Smooth muscle cell of the brain vasculature (primary cell): Measurements from ENCODE around the gene LRP4.

Experiments used
- DNase-seq: peaks from one replicate; pipeline ENCODE4 v3.0.0-alpha.2; 2012; ENCODE audit warnings: low read depth, low spot score

LRP4 gene

DNA sequence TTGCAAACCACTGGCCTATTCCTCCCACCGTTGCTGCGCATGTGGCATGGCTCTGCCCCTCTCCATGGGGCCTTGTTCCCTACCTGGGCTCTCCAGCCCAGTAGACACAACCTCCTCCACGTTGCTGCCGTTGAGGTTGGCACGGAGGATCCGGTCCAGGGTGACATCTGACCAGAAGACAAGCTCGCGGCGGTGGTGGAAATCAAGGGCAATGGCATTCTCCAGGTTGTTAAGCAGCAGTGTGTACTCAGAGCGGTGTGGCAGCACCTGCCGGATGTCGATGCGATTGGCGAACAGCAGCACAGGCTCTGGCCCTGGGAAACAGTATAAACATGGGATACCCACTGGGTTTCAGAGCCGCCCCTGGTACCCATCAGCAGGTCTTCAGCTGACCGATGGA lies 23.8 kb downstream of the LRP4 start:
- no peak for DNase-seq

- no peak for DNase-seq
Measured at GRCh38 chr11:46892838-46893237, 25.5 kb downstream of the LRP4 start.

DNA sequence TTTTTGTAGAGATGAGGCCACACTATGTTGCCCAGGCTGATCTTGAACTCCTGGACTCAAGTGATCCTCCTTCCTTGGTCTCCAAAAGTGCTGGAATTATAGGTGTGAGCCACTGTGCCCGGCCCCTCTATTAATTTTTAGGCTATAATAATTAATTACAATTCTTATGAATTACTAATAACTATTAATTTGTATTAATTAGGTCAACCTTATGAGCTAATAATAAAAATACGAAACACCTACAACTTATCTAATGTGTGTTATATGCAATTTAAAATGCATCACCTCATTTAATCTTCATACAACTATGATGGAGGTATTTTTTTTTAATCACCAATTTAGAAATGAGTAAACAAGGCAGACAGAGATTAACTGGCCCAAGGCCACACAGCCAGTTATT lies 26.2 kb downstream of the LRP4 start:
- no peak for DNase-seq

GRCh38 chr11:46890665-46891064 lies 27.7 kb downstream of the LRP4 start:
- no peak for DNase-seq

DNA sequence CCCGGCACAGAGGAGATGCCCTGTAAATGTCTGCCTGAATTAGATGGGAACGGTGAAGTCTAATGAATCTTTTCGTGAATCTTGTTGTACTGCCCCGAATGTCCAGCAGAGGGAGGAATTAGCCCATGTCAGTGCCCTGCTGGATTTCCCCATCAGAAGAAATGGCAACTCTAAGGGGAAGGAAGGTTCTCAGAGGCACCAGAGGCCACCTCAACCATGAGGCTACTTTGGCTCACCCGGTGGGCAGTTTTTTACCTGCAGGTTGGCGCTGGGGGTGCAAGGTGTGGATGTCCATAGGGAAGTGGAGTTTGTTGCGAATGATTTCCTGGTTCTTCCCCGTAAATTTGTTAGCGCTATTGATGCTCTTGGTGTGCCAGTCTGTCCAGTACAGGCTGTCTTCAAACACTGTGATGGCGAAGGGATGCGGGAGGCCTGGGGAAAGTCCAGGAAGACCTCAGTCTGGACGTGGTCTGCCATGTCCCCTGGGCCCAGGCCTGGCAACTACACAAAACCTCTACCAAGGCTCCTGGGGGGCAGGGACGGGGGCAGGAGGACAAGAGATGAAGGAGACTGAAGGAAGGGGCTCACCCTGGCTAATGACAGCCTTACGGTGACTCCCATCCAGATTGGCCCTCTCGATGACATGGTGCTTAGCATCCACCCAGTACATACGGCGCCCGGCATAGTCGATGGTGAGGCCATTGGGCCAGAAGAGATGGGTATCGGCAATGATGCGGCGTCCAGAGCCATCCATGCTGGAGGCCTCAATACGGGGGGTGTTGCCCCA lies 28.5 kb downstream of the LRP4 start:
- peak; percentile 53 for DNase-seq

GRCh38 chr11:46889251-46889650 lies 29.1 kb downstream of the LRP4 start:
- DNase-seq = no peak

- no peak for DNase-seq
Measured at GRCh38 chr11:46888636-46889035, 29.7 kb downstream of the LRP4 start.

GRCh38 chr11:46886211-46886610 lies 32.1 kb downstream of the LRP4 start:
- no peak for DNase-seq

DNA sequence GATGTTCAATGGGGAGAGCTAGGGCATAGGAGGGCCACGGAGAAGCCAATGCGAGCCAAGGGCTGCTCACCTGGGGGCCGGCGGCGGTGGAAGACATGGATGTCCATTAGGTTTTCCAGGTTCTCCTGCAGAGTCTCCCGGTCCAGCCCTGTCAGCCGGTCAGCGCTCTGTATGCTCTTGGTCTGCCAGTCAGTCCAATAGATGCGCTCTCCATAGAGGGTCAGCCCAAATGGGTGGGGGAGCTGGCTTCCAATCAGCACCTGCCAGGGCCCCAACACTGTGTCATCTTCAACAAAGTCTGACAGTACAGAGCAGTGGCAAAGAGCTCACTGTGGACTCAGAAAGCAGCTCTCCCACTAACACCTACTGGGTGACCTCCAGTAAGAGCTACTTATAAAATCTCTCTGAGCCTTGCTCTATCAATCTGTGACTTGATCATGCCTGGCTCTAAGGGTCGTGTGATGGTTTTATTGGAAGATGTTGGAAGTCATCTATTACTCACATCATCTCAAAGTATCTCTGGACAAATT lies 39.2 kb downstream of the LRP4 start:
- no peak for DNase-seq

- no peak for DNase-seq
Measured at GRCh38 chr11:46877580-46877979, 40.8 kb downstream of the LRP4 start.

- no peak for DNase-seq
Measured at GRCh38 chr11:46876471-46876870, 41.9 kb downstream of the LRP4 start.

DNA sequence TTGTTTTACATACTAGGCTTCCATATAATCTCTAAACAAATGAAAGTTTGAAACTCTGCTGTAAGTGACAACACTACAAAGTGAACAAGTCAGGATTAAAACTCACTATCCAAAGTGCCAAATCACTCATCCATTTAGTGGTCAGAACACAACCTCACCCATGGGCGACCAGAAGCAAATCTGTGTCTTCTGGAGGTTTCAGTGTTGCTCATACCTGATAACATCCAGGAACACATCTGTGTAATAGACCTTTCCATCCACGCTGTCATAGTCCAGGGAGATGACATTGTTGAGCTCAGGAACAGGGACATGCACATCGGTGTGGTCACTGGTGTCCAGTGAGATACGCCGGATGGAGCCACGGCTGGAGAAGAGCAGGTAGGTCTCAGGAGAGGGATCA lies 43.8 kb downstream of the LRP4 start:
- DNase-seq = no peak

DNA sequence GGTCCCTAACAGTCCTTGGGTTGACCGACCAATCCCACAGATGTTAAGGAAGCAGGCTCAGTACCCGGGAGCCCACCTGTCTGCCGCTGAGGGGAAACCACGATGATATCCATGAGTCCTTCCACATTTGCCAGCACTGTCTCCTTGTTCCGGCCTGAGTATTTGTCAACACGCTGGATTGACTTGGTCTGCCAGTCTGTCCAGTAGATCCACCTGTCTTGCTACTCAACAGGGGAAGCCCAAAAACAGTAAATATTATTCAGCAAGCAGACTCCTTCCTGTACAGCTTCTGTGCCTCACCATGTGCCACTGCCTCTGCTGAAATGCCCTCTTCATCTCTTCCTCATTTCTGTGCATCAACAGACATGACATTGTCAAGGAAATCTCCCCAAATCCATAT lies 49.4 kb downstream of the LRP4 start:
- DNase-seq = no peak

- DNase-seq = no peak
Measured at GRCh38 chr11:46865340-46865739, 53.0 kb downstream of the LRP4 start.

DNA sequence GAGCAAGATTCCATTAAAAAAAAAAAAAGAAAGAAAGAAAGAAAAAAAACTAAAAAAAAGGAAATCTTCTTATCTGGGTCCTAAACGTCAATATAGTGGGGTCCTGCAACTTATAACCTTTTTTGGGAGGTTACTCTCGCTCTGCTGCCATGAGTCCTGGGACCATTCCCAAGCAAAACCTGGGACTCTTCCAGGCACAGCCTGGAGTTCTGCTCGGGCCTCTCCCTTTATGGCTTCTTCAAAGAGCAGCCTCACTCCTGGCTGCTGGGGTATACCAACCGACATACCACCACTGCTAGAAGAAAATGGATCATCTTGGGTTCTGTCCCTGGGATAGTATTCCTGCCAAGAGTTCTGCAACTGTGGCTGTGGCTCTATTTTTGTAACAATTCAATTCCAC lies 58.1 kb downstream of the LRP4 start:
- DNase-seq = no peak

- no peak for DNase-seq
Measured at GRCh38 chr11:46858920-46859546, 59.3 kb downstream of the LRP4 start.

DNA sequence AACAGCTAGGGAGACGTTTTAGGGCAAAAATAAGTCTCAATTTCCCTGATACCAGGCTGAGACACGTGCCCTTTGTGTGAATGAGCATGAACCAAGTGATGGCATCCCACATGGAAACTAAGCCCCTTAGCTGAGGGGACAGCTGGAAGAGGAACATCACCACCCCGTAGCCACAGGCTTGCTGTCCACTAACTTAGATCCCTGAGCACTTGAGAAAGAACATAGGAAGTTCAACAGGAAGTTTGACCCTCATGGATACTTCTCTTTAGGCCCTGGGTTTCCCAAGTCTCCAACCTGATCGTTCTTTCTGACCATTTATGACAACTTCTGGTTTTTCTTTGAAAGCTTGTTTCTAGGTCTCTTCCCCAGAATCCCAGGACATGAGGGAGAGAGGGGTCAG lies 60.7 kb downstream of the LRP4 start:
- DNase-seq = no peak

DNA sequence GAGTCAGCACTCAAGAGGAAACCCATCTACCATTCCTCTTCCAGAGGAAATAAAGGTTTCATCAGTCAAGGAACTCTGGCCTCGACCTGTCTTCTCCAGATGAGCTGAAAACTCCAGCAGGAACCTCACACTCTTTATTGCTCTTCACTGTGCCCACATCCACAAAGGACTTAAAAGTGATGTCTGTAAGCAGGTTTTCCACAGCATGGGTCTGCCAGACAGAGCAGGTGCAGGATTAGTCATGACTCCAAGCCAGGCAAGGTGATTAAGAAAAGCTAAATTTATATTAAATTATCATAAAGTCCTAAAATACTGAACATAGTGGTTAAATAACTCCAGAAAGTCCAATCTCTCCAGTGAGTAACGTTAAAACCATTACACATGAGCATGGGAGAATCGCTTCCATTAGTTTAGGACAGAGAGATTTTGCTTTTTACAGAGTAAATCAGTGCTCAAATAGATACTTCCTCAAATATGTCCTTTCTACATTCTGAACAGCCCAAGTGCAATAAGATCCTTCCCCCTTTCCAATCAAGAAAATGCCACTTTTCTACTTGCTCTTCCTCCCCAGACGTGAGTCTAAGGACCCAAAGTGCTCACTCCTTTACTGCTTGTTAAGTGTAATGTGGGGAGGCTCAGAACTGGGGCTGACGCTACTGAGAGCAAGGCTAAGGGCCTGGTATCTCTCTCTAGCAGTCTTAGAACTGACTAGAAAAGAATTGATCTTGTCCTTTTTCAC lies 61.6 kb downstream of the LRP4 start:
- no peak for DNase-seq

DNA sequence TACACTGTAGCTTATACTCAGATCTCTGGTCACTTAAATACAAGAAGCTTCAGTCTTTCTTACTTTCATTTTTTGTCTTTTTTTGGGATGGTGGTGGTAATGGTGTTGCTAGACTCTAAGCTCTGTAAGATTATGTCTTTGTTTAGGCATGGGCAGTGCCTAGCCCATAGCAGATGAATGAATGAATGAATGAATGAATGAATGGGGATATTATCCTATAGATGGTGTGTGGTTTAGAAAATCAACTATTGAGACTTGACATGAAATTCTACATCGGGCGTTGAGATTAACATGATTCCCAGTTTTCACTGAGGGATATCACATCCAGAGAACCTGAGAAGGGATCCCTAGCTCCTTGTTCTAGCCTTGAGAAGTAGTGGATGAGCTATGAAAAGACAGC lies 62.5 kb downstream of the LRP4 start:
- no peak for DNase-seq

DNA sequence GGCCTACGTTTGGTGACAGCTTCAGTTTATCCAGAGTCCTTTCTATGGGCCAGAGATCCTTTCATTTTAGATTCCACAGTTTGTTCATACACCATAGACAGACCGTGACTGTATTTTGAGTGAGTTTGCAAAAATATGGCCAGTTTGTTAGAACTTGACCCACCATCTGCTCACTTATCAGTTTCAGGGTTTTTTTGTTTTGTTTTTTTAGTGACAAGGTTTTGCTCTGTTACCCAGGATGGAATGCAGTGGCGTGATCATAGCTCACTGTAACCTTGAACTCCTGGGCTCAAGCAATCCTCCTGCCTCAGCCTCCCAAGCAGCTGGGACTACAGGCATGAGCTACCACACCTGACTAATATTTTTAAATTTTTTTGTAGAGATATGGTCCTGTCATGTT lies 63.2 kb downstream of the LRP4 start:
- DNase-seq = no peak

DNA sequence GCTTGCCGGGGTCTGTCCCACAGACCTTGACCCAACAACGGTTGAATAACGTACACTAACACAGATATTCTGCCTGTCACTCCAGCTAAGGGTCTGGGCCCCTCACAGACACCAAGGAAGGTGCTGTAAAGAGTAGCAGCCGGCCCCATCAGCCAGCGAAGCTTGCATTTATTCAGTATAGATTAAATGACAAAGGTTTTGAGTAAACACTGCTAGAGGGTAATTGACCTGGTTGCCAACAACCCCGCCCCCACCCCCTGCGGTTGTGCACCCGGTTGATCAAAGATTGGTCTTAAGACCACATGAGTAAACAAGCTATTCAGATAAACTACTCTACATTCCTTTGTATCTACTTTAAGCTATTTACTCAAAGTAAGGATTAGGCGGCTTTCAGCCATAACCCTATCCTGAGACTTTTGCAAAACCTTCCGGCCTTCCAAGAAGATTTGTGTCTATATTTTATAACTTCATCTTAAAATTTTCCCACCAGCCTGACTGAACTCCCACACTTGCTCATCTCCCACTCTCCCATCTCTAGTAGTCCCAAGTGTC lies 67.4 kb downstream of the LRP4 start:
- DNase-seq = no peak

DNA sequence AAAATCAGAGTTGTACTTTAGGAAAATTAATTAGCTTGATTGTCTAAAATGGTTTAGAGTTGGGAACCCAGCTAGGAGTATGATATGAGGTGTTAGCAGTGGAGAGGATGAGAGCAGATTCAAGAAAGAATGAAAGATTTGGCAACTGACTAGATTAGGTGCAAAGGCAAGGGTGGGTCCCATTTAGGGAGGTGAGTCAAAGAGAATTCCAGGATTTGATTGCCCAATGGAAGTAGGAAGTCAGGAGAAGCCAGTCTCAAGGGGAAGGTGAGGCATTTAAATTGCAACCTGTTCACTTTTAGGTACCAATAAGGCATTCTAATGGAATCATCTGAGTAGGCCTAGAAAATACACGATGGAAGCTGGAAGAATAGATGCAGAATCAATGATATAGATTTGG lies 68.7 kb downstream of the LRP4 start:
- DNase-seq = no peak
